ENCODE data around the gene TAF4. TPM values are rescaled to one million over a fixed set of nuclear protein-coding genes. Genes with fewer than 3 reads are reported as not detected.

TAF4 gene
- total and polyA plus RNA-seq, 2 of the 13 experiments (the other 11 are each of a cell fraction or from before 2014, with no cell fraction given) = 5.9 to 12.0 TPM

- peaks cover 96% of the 10 kb centered on the region for H3K79me2 ChIP-seq (ENCODE audit: insufficient read depth, low read length)
- H3K4me2 ChIP-seq (ENCODE audit: low read depth, low read length) = no peak overlapping the region
- 96% methylated on average over 18 of the region's 18 CpGs for WGBS (ENCODE audit: low lambda C conversion rate)
- intact Hi-C loops (cut with micrococcal nuclease; ENCODE audit: unreplicated experiment) = no loop called here
- TF ChIP-seq REPIN1 (CRISPR knock-in tag; IDR thresholded peaks at IDR 0.05; ENCODE audit: borderline replicate concordance, low read depth) (no peak), NRL (CRISPR knock-in tag; IDR thresholded peaks at IDR 0.05; ENCODE audit: borderline replicate concordance) (0 out of 2 replicates have a peak, but pooled peaks have one; percentile 51)
- ATAC-seq = no peak
- H3K9me3 ChIP-seq (ENCODE audit: low read length) = no peaks in the 10 kb centered on the region
- no peak overlapping the region for H3K4me3 ChIP-seq (replicated peaks in 1 of 3; ENCODE audit: insufficient read depth in 1 of 3, low read depth in 2 of 3, low read length in 3 of 3)
- H3K4me1 ChIP-seq (ENCODE audit: insufficient read depth, low read length) = no peaks in the 10 kb centered on the region
- no peak overlapping the region for H3K27ac ChIP-seq (ENCODE audit: extremely low read length, insufficient read depth, low read length)
- H3K27me3 ChIP-seq (ENCODE audit: control insufficient read depth in 1 of 2, insufficient read depth in 2 of 2, low read length in 2 of 2) = no peaks in the 10 kb centered on the region
- DNase-seq (ENCODE audit: low spot score) = no peak
- BruUV-seq (replicated peaks) = no TSS peak
- in situ Hi-C loops (cut with HindIII; ENCODE audit: extremely low pct_ligation_motif_present, low pct_unique_long_range_greater_than_20kb) = no loop called here
- POLR2A ChIA-PET = no interaction called here
- CTCF ChIA-PET (ENCODE audit: low intra/inter-chr PET ratio, low total read pairs) = no interaction called here
- H2AFZ ChIP-seq (ENCODE audit: low read length) = no peak overlapping the region
- peaks cover 29 to 33% of the 10 kb centered on the region in 2 experiments; a peak in 4 of 5 replicates for H3K36me3 ChIP-seq (replicated peaks in 1 of 2; ENCODE audit: control insufficient read depth in 1 of 2, insufficient read depth in 2 of 2, low read length in 2 of 2)
- H4K20me1 ChIP-seq (ENCODE audit: insufficient read depth, low read length) = peaks cover 24% of the 10 kb centered on the region; the same call in 1 of the 2 replicates
- FAIRE-seq = no peak
- H3K9ac ChIP-seq (ENCODE audit: insufficient read depth, low read depth, low read length) = no peak overlapping the region
Measured at GRCh38 chr20:62050166-62051120, 15.2 kb downstream of the TAF4 start.

DNA sequence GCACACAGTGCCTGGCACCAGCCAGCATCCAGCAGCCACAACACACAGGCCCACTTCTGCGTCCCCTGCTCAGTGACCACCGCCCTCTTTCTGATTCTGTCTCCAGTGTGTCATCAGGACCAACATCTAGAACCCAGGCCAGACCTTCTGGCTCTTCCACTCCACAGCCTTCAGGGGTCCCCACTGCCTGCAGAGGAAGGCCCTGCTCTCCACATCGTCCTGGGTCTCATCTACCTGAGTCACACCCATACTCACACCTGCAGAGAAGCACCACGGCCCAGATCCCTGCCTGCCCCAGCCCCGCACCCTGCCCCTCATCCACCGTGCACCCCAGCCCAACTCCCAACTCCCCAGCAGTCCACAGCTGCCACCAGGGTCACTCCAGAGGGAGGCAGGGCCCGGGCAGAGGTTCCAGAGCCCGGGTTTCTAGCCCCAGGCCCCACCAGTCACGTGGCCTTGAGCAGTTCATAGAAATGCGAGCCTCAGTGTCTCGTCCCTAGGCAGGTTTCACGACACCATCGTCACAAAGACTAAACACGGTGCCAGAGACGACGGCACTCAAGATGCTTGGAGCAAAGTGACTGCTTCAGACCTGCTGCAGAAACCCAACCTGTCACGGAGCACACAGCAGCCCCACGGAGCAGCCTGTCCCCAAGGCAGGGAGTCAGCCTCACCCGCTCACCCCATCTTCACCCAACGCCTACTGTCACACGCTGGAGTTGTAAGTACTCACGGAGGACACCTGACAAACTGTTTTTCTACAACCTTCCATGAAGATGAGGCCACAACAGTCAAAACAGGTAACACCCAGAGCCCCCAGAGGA is 16.1 kb downstream of the TAF4 start:
- intact Hi-C loops (cut with micrococcal nuclease; ENCODE audit: unreplicated experiment) (no loop called here), in situ Hi-C loops (cut with HindIII; ENCODE audit: extremely low pct_ligation_motif_present, low pct_unique_long_range_greater_than_20kb) (no loop called here)
- no peak overlapping the region for H3K27ac ChIP-seq (ENCODE audit: extremely low read length, insufficient read depth, low read length)
- WGBS (ENCODE audit: low lambda C conversion rate) = 95% methylated on average over 22 of the region's 22 CpGs
- ATAC-seq (no peak; the same call in 2 of the 3 replicates), DNase-seq (ENCODE audit: low spot score) (no peak), FAIRE-seq (no peak)
- BruUV-seq (replicated peaks) = no TSS peak
- H3K4me3 ChIP-seq (replicated peaks in 1 of 3; ENCODE audit: insufficient read depth in 1 of 3, low read depth in 2 of 3, low read length in 3 of 3) = no peak overlapping the region
- H3K9me3 ChIP-seq (ENCODE audit: low read length) = no peaks in the 10 kb centered on the region
- peaks cover 20% of the 10 kb centered on the region; the same call in 1 of the 2 replicates for H4K20me1 ChIP-seq (ENCODE audit: insufficient read depth, low read length)
- H3K4me2 ChIP-seq (ENCODE audit: low read depth, low read length) = no peak overlapping the region
- CTCF ChIA-PET (ENCODE audit: low intra/inter-chr PET ratio, low total read pairs) = no interaction called here
- peaks cover 96% of the 10 kb centered on the region for H3K79me2 ChIP-seq (ENCODE audit: insufficient read depth, low read length)
- H3K27me3 ChIP-seq (ENCODE audit: control insufficient read depth in 1 of 2, insufficient read depth in 2 of 2, low read length in 2 of 2) = no peaks in the 10 kb centered on the region
- peaks cover 25 to 26% of the 10 kb centered on the region in 2 experiments; a peak in 4 of 5 replicates for H3K36me3 ChIP-seq (replicated peaks in 1 of 2; ENCODE audit: control insufficient read depth in 1 of 2, insufficient read depth in 2 of 2, low read length in 2 of 2)
- no peak overlapping the region for H2AFZ ChIP-seq (ENCODE audit: low read length)
- POLR2A ChIA-PET = no interaction called here
- H3K9ac ChIP-seq (ENCODE audit: insufficient read depth, low read depth, low read length) = no peak overlapping the region
- peaks cover 8% of the 10 kb centered on the region for H3K4me1 ChIP-seq (ENCODE audit: insufficient read depth, low read length)
- TF ChIP-seq NKX3-1 (CRISPR knock-in tag; IDR thresholded peaks at IDR 0.05) (no peak), ZBTB1 (CRISPR knock-in tag; IDR thresholded peaks at IDR 0.05; ENCODE audit: borderline replicate concordance) (no peak), ONECUT2 (CRISPR knock-in tag; IDR thresholded peaks at IDR 0.05) (no peak), TFAP4 (IDR thresholded peaks at IDR 0.05; ENCODE audit: borderline replicate concordance, low read depth) (no peak), ZFP36L1 (CRISPR knock-in tag; IDR thresholded peaks at IDR 0.05) (no peak), MNT (IDR thresholded peaks at IDR 0.05) (no peak), ZNF143 (CRISPR knock-in tag; IDR thresholded peaks at IDR 0.05) (no peak), ZNF552 (CRISPR knock-in tag; IDR thresholded peaks at IDR 0.05; ENCODE audit: borderline replicate concordance) (no peak), ATF2 (CRISPR knock-in tag; IDR thresholded peaks at IDR 0.05) (no peak), RBM22 (optimal IDR thresholded peaks at IDR 0.05; ENCODE audit: low read length) (peak; percentile 60)

Data from HepG2 (cell line).